GM10847 (cell line): ENCODE measurements around the gene CEP70.

Experiments
- POLR2A ChIP-seq: IDR thresholded peaks from 2 replicates; pipeline ENCODE4 v1.6.1; 2011; ENCODE audit not compliant: insufficient read length; ENCODE audit errors: extremely low read depth

Gene CEP70

GRCh38 chr3:138594935-138595610, 1.0 kb upstream of the CEP70 start:
- TF ChIP-seq POLR2A: no peak

GRCh38 chr3:138593488-138594149, 441 bp downstream of the CEP70 start:
- no peak for TF ChIP-seq POLR2A

DNA sequence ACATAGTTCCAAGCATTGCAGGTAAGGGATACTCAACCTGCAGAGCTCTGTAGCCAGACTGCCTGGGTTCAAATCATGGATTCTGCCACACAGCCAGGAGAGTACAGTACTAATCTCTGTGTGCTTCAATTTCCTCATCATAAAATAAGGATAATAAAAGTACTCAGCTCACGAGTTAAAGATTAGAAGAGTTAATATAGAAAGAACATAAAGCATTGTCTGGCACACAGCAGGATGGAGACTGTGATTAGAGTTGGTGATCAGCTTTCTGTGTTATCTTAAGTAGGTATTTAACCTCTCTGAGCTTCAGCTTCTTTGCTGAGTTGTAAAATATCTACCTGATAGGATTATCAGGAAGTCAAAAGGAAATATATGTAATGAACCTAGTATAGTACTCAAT, 2.7 kb downstream of the CEP70 start:
- TF ChIP-seq POLR2A: no peak

GRCh38 chr3:138588445-138588844, 5.6 kb downstream of the CEP70 start:
- TF ChIP-seq POLR2A: no peak

- TF ChIP-seq POLR2A: no peak
These were observed 6.7 kb downstream of the CEP70 start for GRCh38 chr3:138587374-138587773.

GRCh38 chr3:138578961-138579574, 15.0 kb downstream of the CEP70 start:
- no peak for TF ChIP-seq POLR2A

DNA sequence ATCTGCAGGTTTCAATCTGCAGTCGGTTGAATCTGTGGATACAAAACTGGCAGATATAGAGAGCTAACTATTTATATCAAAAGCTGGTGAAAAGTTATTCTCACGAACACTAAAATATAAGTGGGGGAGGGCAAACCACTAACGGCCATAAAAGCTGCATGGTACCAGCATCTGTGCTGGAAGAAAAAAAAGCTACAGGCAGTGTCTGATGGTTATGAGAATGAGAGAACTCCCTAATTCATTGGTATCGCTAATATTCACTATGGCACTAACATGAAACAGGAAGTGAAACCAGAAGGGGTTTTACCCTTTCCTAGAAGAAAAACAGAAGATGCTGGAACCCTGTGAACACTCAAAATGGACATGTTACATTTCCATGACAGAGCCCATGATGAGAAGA, 15.9 kb downstream of the CEP70 start:
- TF ChIP-seq POLR2A: no peak

- no peak for TF ChIP-seq POLR2A
These were observed 20.9 kb downstream of the CEP70 start for GRCh38 chr3:138573138-138573537.

DNA sequence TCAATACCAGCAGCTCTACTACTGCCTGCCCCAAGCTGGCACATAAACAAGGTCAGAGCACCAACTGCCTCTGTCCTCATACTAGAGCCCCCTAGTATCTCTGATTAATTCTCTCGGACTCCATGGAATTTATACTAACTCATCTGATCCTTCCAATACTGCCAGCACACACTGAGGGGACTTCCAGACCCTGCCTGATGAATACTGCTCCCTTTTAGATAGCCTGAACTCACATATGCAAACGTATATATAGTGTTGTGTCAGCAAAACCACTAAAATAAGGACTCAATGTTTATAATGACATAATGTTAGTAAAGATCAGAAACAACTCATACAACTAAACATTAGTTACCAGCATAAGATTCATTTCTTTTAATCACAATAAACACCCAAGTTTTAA, 25.0 kb downstream of the CEP70 start:
- TF ChIP-seq POLR2A: no peak

DNA sequence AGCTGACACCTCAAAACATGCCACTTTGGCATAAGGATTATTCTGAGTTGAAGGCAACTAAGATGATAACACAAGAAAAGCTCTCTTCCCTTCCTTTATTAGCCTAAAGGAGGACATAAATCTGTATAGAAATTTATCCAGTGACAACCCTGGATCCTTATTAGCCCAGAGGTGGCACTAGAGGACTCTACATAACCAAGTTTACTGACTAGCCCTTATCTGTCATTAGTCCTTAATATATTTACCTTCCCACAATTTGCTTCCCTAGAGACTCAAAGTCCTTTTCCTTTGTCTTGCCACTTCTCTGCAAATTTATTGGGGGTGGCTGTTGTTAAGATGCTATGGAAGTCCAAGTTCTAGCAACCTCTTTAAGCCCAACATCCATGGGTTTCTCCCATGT, 26.7 kb downstream of the CEP70 start:
- TF ChIP-seq POLR2A: no peak

GRCh38 chr3:138560501-138560900, 33.6 kb downstream of the CEP70 start:
- no peak for TF ChIP-seq POLR2A

DNA sequence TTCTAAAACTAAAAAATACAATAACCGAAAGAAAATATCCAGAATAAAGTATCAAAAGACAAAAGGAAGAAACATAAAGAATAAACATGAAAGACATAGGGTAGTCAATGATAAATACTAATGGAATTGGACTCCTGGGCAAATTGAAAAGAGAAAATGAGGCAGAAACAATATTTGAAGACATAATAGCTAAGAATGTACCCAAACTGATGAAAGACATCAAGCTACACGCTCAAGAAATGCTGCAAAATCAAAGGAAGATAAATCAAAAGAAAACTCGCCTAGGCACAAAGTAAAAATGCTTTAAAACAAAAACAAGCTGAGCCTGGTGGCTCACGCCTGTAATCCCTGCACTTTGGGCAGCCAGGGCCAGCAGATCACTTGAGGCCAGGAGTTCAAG, 34.9 kb downstream of the CEP70 start:
- TF ChIP-seq POLR2A: no peak

GRCh38 chr3:138549179-138549977, 44.7 kb downstream of the CEP70 start:
- no peak for TF ChIP-seq POLR2A

GRCh38 chr3:138547342-138547975, 46.6 kb downstream of the CEP70 start:
- no peak for TF ChIP-seq POLR2A

DNA sequence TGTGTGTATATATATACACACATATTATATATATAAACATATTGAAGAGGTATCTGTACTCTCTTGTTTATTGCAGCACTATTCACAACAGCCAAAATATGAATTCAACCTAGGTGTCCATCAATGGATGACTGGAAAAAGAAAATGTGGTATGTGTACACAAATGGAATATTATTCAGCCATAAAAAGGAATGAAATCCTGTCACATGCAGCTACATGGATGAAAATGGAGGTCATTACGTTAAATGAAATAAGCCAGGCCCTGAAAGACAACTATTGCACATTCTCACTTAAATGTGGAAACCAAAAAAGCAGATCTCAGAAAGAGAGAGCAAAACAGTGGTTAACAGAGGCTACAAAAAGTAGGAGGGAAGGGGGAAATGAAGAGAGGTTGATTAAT, 49.5 kb downstream of the CEP70 start:
- TF ChIP-seq POLR2A: no peak

- TF ChIP-seq POLR2A: no peak
These were observed 51.1 kb downstream of the CEP70 start for GRCh38 chr3:138542977-138543376.

DNA sequence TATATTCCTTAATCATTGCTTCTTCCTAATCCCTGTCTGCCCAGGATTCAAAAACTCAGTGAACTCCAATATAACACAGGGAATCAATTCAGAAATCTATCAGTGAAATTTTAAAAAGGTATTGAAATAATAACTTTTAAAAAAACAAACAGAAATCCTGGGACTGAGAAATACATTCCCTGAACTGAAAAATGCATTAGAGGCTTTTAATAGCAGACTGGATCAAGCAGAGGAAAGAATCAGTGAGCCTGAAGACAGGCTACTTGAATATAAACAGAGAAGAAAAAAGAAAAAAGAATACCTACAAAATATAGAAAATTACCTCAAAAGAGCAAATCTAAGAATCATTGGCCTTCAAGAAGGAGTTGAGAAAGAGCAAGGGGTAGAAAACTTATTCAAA, 54.7 kb downstream of the CEP70 start:
- TF ChIP-seq POLR2A: no peak
